Stimulated activated CD8-positive, alpha-beta memory T cell treated with anti-CD3 and anti-CD28 coated beads, Interleukin-2, amount 100 ng/mL, for 1 hour (primary cell): Measurements from ENCODE around the gene ST3GAL4.

ENCODE experiments used
- DNase-seq, 2 donors: peaks; one replicate each; pipeline ENCODE4 v3.0.0-alpha.2; 2020; ENCODE audit warnings: low read depth in 2 of 2

Gene ST3GAL4

DNA sequence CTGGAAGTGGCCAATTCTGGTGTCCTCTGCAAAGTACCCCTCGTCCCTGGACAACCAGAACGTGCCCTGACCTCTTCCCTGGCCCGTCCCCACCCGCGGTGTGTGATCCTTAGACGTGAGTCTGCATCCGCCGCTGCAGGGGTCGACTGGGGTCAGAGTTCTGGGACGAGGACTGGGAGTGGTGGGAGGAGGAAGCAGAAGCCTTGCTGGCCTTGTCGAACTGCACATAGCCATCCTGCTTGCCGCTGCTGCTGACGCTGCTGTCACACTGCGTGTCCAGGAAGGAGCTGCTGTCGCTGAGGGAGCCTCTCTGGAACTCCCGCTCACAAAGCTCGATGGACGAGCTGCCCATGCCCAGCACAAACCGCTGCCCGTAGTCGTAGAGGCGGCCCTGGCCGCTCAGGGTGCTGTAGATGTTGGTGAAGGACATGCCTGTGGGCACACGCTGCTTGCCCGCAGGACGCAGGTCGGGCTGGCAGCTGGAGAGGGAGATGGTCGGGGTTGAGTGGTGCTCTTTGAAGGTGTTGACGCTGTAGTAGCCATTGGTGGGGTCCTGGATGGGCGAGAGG, 69.1 kb downstream of the ST3GAL4 start:
- DNase-seq: no peak

DNA sequence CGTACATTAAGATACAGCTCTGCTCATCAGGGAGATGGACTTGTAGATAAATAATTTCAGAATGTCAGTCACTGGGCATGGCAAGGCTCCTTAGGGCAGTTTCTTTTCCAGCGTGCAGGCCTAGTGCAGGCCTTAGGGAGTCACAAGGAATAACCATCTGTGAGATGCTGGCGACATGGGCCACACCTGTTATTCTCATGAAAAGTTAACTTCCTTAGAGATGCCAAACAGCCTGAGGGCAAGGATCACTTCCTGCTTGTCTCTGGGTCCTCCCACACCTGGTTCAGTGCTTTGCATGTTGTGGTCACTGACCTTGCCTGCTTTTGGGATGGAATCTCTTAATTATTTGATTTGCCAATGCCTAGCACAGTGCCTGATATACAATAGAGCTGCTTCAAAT, 70.6 kb downstream of the ST3GAL4 start:
- no peak for DNase-seq

DNA sequence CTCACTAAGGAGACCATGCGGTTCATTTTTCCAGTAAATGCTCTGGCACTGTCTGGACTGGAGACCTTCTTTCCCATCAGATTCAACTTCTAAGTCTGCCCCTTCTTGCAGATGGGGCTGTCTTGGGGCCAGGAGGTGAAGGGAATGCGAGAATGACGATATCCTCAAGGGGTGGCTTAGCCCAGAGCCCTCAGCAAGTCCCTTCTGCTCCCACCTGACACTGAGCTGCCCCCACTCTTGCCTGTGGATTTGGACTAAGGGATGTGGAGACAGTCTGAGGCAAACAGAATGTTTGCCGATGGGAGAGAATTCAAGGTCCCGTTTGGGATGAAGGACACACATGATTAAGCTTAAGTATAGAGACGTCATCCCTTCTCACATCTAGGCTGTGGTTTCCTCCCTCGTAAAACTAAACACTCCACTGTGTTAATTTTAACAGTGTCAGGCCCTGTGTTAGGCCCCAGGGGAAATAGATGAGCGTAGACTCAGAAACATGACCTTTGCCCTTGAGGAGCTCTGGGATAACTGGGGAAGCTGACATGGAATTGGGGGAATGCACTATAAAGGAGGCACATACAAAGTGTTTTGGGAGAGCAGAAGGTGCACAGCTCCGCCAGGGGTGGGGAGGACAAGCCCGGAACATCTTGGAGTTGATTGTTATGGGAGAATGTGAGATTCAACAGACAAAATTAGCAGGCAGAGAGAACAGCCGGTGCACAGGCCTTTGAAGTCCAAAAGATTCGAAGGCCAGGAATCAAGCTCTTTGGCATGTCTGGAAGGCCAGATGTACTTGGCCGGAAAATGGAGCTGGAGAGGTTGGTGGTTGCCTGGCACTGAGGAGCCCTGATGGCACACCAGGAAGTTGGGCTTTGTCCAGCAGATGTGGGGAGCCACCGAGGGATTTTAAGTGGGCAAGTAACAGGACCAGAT, 71.6 kb downstream of the ST3GAL4 start:
- no peak for DNase-seq

DNA sequence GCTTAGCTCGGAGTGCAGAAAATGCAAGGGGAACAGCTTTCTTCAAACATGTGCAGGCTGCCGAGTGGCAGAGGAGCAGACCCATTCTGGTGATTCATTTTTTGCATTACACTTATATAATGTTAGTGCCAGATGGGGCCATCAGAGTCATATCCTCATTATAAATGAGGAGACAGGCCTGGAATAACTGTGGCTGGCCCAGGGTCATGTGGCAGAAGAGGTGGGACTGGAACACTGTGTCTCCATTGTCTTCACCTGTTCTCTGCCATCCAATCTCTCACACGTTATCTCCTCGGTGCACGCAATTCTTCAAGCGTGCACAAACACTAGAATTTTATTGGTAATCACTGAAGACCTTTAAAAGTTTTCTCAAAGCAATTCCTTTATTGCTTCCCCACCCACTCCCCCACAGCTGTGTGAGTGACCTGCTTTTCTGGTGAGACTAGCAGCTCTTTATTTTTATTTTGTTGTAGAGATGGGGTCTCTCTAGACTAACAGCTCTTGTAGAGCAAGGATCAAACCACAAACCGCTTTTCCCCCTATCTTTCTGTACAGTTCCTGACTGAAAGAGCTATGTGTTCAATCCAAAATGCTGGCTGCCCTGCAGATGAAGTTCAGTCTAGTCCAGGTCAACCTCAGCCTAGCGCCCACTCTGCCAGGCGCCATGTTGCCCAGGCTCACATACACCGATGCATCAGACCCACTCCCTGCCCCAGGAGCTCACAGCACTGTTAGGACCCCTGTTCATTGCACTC, 75.3 kb downstream of the ST3GAL4 start:
- no peak for DNase-seq

DNA sequence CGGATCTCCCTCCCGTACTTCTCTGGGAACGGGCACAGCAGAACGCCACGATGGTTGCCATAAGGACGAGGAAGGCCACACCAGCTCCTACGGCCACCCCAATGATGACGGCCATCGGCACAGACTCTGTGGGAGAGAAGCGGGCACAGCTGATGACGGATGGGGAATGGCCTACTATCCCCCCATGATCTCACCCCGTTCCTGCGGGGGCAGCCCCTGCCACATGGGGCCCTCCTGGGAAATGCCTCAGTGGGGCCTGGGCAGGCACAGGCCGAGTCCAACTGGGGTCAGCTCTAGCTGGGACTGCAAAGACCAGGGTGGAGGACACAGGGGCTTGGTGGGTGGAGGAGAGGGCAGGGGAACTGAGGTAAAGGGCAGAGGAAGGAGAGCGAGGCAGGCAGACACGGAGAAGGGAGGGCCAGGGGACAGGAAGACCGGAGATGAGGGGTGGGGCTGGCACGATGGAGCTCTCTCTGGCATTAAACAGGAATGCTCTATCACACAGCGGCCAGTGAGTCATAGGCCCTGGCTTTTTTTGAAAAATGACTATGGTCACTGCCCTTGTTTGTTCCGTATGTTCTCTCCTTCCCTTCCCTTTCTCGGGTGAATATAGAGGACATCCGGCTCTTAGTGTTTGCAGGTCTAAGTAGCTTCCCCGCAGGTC, 76.0 kb downstream of the ST3GAL4 start:
- no peak for DNase-seq

DNA sequence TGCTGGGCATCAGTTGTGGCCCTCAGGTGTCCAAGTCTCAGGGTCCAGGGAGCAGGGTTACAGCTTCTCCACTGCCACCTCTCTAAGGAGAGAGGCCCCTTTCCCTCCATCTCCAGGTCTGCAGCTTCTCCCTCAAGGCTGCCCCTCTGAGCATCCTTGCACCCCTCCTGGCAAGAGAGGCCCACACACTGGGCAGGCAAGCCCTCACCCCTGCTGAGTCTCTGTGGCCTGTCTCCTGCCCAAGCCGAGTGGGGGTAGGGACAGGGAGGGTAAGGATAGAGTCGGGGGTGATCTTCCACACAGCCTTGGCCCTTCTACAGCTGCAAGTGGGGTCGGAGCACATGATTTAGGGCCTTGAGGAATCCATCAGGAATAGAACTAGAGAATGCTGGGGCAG, 76.6 kb downstream of the ST3GAL4 start:
- no peak for DNase-seq

DNA sequence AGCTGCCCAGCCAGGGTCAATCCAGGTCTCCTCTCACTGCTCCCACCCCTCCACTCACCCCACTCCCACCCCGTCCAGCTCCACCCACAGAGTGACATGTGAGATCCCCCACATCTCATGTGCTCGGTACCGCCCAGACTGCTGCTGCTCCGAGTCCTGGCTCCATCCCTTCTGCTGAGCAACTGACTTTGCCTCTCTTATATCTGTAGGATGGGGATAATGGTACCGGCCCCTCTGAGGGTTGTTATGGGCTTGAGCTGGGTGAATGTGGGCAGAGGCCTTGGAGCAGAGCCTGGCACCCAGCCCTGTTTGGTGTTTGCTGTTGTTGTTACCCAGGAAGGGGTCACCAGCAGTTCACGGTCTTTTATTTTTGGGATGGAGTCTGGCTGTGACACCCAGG, 77.0 kb downstream of the ST3GAL4 start:
- no peak for DNase-seq

DNA sequence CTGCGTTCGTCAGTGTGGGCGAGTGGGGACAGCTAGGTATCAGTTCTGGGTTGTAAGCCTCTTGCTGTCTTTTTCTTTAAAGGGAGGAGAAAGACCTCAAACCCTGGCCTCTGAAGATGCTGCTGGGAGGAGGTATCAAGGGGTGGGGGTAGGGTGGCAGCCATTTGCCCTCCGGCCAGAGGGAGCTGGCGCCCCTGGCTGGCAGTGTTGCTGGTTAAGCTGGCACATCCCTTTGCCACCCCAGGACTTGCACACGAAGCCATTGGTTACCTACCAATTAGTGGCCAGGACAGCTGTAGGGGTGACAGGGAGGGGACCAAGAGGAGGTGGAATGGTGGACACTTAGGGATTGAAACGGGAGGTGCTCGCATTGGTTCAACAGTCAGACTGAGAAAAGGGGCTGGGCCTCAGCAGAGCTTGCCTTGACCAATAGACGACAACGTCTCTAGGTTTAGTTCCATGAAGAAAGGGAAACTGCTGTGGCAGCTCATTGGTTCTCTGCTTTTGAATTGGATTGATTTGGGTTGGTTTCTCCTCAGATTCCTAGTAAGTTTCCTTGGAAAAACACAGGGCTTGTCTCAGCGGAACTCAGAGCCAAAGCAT, 77.9 kb downstream of the ST3GAL4 start:
- no peak for DNase-seq

DNA sequence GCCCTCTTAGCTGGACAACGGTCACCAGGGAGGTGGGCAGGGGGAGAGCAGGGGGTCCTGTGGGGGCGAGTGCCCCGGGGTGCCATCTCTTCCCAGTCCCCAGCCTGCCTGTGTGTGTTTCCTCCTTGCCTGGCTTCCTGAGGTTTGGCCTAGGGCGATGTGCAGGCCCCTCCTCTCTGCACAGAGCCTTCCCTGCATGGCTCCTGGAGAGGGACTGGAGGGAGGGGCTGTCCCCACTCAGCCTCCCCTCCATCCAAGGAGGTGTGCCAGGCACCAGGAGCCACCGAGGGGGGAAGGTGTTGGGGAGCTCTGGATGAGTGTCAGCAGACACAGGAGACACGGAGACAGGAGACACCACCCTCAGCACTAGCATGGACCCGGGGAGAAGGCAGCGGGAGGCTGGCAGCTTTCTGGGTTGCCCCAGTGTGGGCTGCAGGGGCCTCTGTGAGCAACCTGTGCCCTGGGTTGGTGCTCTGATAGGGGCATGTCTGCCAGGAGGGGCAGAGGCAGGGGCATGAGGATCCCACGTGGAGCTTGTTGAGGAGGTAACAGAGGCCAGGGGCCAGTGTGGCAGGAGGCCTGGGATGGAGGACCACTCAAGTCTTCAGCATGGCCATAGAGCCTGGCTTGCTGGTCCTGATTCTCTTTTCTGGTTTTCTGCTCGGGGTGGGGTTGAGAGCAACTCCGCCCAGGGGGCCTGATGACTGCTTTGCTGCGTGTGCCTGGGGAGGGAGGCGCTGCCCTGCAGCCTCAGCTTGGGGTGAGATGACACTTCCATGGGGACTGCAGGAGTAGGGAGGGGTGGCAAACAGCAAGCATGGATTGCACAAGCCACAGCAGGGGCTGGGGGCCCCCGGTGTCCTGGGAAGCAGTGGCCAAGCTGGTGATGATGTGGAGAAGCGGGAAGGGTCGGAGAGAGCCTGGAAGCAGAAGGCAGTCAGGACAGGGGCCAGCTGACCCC, 78.8 kb downstream of the ST3GAL4 start:
- DNase-seq: no peak

DNA sequence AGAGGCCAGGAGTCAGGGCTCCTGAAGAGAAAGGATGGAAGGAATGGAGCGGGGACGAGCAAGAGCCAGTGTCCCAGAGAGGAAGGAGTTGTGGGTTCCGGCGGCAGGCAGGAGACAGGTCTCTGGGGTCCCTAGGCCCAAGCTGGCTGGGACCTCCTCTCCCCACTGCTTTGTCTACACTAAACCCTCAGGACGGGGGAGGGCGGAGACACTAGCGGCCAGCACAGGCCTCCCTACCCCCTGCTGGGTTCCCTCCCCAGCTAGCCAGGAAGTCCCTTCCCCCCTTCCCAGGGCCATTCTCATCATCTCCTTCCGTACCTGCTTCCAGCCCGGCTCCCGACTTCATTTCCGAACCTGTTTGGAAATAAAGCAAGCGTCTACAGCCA, 79.5 kb downstream of the ST3GAL4 start:
- no peak for DNase-seq

DNA sequence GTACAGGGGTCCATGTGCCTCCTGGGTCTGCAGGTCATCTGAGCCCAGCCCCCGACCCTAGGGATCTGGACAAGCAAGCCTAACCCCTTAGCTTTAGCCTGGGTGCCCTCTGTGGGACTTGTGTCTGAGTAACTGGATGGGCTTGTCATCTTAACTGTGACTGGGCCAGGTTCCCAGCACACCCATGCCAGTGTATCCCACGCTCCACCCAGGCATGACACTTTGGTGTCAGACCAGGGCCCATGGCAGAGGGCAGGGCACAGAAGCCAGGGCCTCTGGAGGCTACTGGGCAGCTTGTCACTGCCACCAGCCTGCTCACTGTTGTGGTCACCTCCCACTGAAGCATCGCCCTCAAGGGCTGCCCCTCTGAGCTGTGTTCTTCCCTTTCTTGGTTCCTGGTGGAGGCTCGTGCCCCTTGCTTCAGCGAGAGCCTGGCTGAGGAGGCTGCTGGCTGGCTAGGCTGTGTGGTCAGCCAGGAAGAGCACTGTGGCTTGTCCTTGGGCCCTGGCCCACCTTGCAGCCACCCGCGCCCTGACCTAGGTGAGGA, 80.8 kb downstream of the ST3GAL4 start:
- no peak for DNase-seq

DNA sequence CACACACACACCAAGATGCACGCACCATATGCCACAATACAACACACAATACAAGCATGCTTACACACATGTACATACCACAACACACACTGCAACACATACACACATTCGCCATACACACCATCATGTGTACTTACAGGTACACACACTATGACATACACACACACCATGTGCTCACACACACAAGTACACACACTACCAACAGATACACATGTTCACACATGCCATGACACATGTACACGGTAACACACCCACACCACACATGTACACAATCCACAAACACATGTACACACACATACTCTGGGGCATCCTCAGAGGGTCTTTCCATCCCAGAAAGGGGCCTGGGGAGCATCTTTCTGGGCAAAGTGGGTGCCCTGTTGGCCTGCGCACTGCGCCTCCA, 82.2 kb downstream of the ST3GAL4 start:
- no peak for DNase-seq

DNA sequence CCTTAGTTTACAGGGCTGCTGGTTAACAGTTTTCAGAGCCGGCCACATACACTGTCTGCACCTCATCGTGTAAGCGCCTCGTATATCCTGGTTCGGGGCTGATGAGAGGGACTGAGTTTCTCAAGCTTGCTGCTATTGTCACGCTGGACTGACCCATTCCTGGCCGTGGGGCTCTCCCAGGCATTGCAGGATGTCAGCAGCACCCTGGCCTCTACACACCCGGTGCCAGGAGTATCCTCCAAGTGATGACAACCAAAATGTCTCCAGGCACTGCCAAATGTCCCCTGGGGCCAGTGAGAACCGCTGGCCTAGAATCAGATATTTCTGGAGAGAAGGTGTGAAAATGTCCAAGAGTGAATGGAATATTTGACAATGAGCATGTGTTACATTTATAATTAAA, 82.8 kb downstream of the ST3GAL4 start:
- no peak for DNase-seq

DNA sequence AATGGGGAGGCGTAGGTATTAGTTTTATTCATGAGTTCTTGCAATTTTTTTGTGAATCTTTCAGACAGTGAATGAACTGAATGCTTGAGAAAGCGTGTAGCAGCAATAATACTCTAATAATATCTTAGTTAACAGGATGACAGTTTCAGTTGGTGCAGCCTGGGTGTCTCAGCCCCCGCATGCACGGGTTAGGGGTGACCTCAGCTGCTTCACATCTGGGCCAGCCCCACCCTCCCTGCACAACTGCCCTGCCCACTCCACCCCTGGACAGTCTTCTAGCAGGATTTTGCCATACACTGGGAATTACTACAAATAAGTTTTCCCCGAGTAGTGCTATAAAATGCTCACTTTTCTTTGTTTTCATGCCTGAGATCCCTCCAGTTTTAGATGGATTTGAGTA, 83.2 kb downstream of the ST3GAL4 start:
- DNase-seq: no peak

DNA sequence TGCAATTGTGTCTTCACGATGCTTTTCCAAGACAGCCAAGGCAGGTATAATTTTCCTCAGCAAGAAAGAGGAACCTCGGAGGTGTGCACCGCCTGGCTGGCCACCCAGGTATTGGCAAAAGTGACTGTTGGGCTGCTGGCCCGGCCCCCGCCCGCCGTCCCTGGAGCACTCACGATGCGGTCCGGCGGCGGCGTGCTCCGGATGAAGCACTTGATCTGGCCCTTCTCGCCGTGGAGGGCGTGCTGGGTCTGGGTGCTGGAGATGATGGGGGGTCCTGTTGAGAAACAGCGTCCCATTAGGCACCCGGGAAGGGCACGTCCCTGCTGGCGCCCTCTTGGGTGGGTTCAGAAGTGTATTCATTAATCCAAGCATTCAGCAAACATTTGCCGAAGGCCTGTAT, 84.8 kb downstream of the ST3GAL4 start:
- no peak for DNase-seq

DNA sequence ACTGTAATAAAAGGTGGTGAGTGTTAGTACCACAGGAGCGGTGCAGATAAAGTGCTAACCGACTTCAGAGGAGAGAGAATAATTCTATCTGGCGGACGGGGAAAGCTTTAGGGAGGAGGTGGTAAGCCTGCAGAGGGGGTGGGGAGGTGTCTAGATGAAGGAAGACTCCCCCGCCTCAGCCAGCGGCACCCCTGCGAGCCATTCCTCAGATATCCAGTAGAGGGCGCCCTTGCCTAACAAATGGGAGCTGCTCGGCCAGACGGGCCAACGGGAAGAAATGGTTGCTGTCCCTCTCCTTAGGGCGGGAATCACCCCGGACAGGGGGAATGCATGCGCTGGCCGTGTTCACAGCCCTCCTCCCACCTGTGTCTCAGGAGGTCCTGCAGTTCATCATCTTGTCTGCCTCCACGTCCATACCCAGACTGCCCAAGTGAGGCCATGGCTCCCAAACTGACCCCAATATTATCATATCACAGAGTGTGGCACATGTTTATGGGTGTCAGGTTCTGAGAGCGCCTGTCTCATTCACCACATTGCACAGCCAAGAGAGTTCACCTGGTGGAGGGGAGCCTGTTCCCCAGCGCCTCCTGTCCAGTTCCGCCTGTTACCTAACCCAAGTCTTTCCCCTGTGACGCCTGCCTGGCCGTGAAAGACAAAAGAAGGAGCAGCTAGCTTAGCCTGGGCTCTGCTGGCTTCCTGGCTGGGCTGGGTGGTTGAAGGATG, 85.5 kb downstream of the ST3GAL4 start:
- peak; percentile 44 to 50 for DNase-seq

DNA sequence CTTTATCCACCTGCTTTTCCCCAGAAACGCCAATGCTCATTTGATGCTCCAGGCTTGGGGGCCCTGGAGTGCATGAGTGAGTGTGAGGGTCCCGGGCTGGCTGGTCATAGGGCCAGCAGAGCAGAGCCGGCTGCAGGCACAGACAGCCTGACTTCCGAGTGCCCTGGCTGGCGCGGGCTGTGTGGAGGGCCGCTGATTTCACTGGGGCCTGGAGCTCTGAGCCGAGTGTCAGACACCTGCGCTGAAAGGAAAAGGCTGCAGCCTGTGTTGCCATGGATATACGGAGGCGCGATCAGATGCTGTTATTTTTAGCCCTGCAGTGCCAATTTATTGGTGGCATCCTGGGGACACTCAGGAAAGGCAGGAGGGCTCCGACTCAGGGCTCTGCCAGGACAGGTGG, 87.6 kb downstream of the ST3GAL4 start:
- no peak for DNase-seq

DNA sequence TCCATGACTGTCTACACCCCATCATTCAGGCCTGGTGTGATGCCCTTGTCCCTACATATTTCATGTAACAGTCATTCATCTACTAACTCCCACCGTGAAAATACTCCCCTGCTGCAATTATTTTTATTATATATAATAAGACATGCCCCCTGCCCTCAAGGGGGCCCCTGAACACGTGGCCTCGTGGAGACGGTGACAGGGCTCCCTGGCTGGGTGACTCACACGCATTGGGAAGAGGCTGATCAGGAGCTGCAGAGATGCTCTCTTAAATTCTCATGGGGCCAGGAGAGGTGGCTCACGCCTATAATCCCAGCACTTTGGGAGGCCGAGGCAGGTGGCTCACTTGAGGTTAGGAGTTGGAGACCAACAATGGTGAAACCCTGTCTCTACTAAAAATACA, 88.6 kb downstream of the ST3GAL4 start:
- no peak for DNase-seq

DNA sequence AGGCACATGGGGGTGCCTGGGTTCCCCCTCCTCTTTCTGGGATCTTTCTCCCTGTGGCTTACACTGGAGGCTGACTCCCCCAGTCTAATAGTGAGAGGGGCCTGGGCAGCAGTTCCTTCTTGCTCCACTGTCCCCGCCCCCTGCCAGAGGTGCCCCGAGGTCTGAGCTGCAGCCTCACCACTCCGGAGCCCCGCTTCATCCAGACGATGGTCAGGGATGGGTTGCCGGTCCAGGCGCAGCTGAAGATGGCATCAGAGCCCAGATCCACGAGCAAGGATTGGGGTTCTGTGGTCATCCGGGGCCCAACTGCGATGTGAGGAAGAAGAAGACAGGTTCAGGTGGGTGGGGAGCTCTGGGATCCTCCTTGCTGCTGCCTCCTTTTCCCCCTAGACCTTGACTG, 91.1 kb downstream of the ST3GAL4 start:
- DNase-seq: no peak

DNA sequence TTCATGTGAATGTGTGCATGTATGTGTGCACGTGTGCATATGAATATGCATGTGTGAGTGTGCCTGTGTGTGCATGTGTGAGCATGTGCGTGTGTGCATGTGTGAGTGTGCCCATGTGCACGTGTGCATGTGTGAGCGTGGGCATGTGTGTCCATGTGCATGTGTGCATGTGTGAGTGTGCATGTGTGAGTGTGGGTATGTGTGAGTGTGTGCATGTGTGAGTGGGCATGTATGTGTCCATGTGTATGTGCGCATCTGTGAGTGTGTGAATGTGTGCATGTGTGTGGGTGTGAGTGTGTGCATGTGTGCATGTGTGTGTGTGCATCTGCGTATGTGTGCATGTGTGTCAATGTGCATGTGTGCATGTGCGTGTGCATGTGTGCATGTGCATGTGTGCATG, 94.7 kb downstream of the ST3GAL4 start:
- no peak for DNase-seq
